Left lung (tissue), 10 donors: ENCODE data around the gene GPR78. TPM values are rescaled to one million over a fixed set of nuclear protein-coding genes. Genes with fewer than 3 reads are reported as not detected.
A peak's percentile ranks its signal among the peaks of the same experiment; 100 is the strongest.

Source experiments
- ATAC-seq: fragments of 200-7000 bp; cut with Tn5 transposase; one replicate; pipeline ENCODE4 v1.9.1; 2020; ENCODE audit warnings: moderate library complexity
- DNase-seq, 4 donors: peaks; one replicate each; pipeline ENCODE4 v3.0.0-alpha.2; 2013 to 2020
- H3K27ac ChIP-seq, 2 donors: fragments of 200-600 bp; sonication (generic) in 1 of 2; one replicate each; pipeline versions ENCODE4 v1.5.0 to v1.8.0; 2020 to 2021
- H3K27me3 ChIP-seq, 2 donors: fragments of 200-600 bp; sonication (generic) in 1 of 2; one replicate each; pipeline versions ENCODE4 v1.5.0 to v1.8.0; 2020 to 2021
- H3K36me3 ChIP-seq, 2 donors: fragments of 200-600 bp; sonication (generic) in 1 of 2; one replicate each; pipeline versions ENCODE4 v1.5.0 to v1.8.0; 2020 to 2021
- H3K4me1 ChIP-seq, 2 donors: fragments of 200-600 bp; one replicate each; pipeline ENCODE4 v1.8.0; 2021
- H3K4me3 ChIP-seq, 2 donors: fragments of 200-600 bp; sonication (generic) in 1 of 2; one replicate each; pipeline versions ENCODE4 v1.5.0 to v1.8.0; 2020 to 2021; ENCODE audit warnings: mild to moderate bottlenecking in 1 of 2
- H3K9me3 ChIP-seq, 2 donors: fragments of 200-600 bp; sonication (generic) in 1 of 2; one replicate each; pipeline versions ENCODE4 v1.5.0 to v1.8.0; 2020 to 2021
- CTCF ChIP-seq, 2 donors: fragments of 200-600 bp; sonication (generic) in 1 of 2; IDR thresholded peaks; one replicate each; pipeline versions ENCODE4 v1.5.0 to v1.8.0; 2021; ENCODE audit warnings: antibody characterized with exemption in 2 of 2
- intact Hi-C, 2 donors: fragments of 100-400 bp; cut with DNase I; formaldehyde crosslinking; loops; one replicate each; pipeline versions ENCODE4 v1.11.2 to v1.14.2; 2022
- polyA plus RNA-seq, 6 donors: library from polyadenylated mRNA; unstranded; fragments of 120-200 nt; gene quantifications; one replicate each; pipeline ENCODE4 v1.2.1, GENCODE V29; 2013; ENCODE audit not compliant: insufficient read length in 6 of 6
- total RNA-seq, 2 donors: library from RNA; stranded (reverse); fragmentation: NEBNext Ultra II Directional; extraction: Animal tissue kit (Norgen Biotek cat#: 25700); gene quantifications; one replicate each; pipeline ENCODE4 v1.2.1, GENCODE V29; 2021
- donor health status: DM: no; HTN: yes; CAD: no.
- donor health status: DM: no; HTN: no; CAD: no.

The GPR78 gene
- total and polyA plus RNA-seq, 8 donors = 0.07 to 0.67 (median 0.11) TPM

GRCh38 chr4:8542776-8543525, 37.2 kb upstream of the GPR78 start:
- no peak overlapping the region for H3K27ac ChIP-seq
- DNase-seq (peak in 2 of 4 donors; percentile 24 to 41), ATAC-seq (no peak)
- no peak overlapping the region for H3K4me3 ChIP-seq
- H3K27me3 ChIP-seq = no peaks in the 10 kb centered on the region
- TF ChIP-seq CTCF (IDR thresholded peaks at IDR 0.05) = no peak
- intact Hi-C loops = loop anchor here in 1 of 2 donors (10.0 kb wide), 1 partner anchor 68 kb away; no protein-coding TSS in a partner anchor
- no peaks in the 10 kb centered on the region for H3K9me3 ChIP-seq
- H3K4me1 ChIP-seq = peaks cover 0 to 4% of the 10 kb centered on the region in 2 donors
- H3K36me3 ChIP-seq = no peaks in the 10 kb centered on the region

GRCh38 chr4:8543623-8544022, 36.6 kb upstream of the GPR78 start:
- Histone ChIP-seq H3K36me3 (no peaks in the 10 kb centered on the region), H3K27ac (no peak overlapping the region), H3K9me3 (no peaks in the 10 kb centered on the region), H3K4me3 (no peak overlapping the region), H3K4me1 (no peaks in the 10 kb centered on the region), H3K27me3 (no peaks in the 10 kb centered on the region)
- no peak for ATAC-seq
- no peak for DNase-seq
- intact Hi-C loops = loop anchor here in 1 of 2 donors (10.0 kb wide), 1 partner anchor 69 kb away; no protein-coding TSS in a partner anchor
- TF ChIP-seq CTCF (IDR thresholded peaks at IDR 0.05) = no peak

GRCh38 chr4:8544282-8544681, 35.9 kb upstream of the GPR78 start:
- H3K36me3 ChIP-seq = no peaks in the 10 kb centered on the region
- no peak overlapping the region for H3K27ac ChIP-seq
- no peak overlapping the region for H3K4me3 ChIP-seq
- TF ChIP-seq CTCF (IDR thresholded peaks at IDR 0.05) = no peak
- peak in 1 of 4 donors; percentile 13 for DNase-seq
- intact Hi-C loops = loop anchor here in 1 of 2 donors (10.0 kb wide), 1 partner anchor 69 kb away; no protein-coding TSS in a partner anchor
- no peaks in the 10 kb centered on the region for H3K4me1 ChIP-seq
- H3K27me3 ChIP-seq = no peaks in the 10 kb centered on the region
- ATAC-seq = no peak
- no peaks in the 10 kb centered on the region for H3K9me3 ChIP-seq

- intact Hi-C loops = loop anchor here in 1 of 2 donors (10.0 kb wide), 1 partner anchor 70 kb away; no protein-coding TSS in a partner anchor
- no peak overlapping the region for H3K27ac ChIP-seq
- H3K36me3 ChIP-seq = no peaks in the 10 kb centered on the region
- no peak for TF ChIP-seq CTCF (IDR thresholded peaks at IDR 0.05)
- H3K9me3 ChIP-seq = no peaks in the 10 kb centered on the region
- no peak overlapping the region for H3K4me3 ChIP-seq
- no peaks in the 10 kb centered on the region for H3K27me3 ChIP-seq
- H3K4me1 ChIP-seq = no peaks in the 10 kb centered on the region
- no peak for ATAC-seq
- no peak for DNase-seq
Observed at GRCh38 chr4:8544741-8545438, 35.3 kb upstream of the GPR78 start.

GRCh38 chr4:8545439-8545765, 34.8 kb upstream of the GPR78 start:
- ATAC-seq (no peak), DNase-seq (no peak)
- H3K4me1 ChIP-seq = no peaks in the 10 kb centered on the region
- H3K4me3 ChIP-seq = no peak overlapping the region
- no peaks in the 10 kb centered on the region for H3K36me3 ChIP-seq
- H3K27me3 ChIP-seq = no peaks in the 10 kb centered on the region
- intact Hi-C loops = loop anchor here in 1 of 2 donors (10.0 kb wide), 1 partner anchor 71 kb away; no protein-coding TSS in a partner anchor
- H3K9me3 ChIP-seq = no peaks in the 10 kb centered on the region
- no peak for TF ChIP-seq CTCF (IDR thresholded peaks at IDR 0.05)
- H3K27ac ChIP-seq = no peak overlapping the region
